ENCODE measurements around the gene NACC2.
"Not testable (repeated sequence)": the region's sequence is repeated elsewhere in the genome, so short reads cannot be mapped to it uniquely, and the experiment has no call there.

The NACC2 gene

DNA sequence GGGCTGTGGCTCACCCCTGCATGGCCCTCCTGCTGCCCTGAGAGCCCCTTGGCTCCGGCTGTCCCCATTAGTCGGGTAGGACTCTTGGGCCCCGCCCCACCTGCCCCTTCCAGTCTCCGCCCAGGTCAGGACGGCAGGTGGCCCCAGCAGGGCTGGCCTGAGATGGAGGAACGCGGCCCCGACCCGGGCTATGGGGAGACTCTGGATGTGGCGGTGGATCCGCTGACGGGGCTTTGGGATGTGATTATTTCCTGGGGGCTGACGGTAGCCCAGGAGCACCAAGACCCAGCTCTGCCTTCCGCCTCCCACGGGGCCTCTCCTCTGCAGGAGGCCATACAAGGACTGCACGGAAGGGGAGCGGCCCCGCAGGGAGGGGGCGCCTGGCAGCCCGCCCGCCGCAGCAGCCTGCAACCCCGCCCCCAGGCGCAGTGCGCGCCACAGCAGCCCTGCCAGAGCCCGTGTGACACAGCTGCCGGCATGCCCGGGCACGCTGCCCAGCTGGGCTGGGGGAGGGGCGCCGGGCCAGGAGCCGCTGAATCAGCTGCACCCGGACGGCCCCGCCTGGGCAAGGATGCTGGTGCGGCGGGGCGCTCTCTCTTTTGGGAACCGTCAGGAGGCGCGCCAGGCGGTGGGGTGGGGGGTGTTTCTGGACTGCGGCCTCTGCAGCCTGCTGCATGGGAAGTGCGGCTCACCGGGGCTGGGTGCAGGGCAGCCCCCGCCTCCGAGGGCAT, 14.4 kb upstream of the NACC2 start:
- peak; percentile 88 for DNase-seq

DNA sequence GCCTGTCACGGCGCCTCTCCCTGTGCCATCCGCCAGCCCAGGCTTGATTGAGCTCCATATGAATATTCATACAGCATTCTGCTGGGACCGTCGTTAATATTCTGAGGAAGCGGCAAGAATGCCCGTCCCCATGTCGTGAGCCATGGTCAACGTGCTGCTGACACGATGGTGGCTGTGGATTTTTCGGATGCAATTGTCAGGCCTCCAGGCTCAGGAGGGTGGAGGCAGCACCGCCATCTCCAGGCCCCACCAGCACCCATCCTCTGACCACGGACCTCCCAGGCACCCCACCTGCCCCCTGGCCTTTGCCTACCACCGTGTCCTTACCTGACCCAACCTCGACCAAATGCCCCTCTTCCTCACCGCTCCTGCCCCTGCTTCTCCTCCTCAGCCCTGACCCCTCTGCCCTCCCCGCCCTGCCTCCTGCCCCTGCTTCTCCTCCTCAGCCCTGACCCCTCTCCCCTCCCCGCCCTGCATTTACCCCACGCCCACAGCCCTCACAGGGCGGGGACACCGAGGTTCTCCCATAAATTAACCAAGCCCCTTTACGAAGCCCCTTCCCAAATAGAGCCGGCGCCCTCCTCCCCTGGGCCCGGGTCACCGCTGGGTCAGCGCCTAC, 13.7 kb upstream of the NACC2 start:
- DNase-seq = no peak

DNA sequence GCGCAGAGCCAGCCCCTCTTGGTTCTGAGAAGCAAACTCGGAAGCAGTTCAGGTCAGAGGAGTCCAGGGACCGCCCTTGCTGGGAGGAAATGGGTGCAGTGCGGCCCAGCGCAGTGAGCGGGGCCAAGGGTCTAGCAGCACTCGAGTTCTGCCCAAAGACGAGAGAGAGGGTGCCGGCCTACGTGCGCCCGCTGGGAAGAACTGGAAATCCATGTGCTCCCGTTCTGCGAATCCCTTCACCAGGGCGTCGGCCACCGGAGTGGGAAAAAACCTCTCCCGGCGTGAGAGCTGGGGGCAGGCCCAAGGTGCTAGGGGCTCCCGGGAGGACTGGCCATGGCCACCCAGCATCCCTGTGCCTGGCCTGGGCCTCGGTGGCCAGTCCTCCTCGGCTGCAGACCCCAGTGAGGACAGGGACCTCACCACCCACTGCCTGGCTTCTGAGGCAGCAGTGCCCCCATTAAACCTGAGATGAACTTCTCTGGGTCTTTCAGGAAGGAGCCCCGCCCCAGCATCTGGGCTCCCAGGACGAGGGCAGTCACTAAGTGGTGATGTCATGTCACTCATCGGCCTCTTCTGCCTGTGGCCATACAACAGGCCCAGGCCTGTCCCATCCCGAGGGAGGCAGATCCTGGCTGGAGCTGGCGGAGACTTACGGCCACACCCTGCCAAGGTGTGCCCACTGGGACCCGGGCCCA, 13.0 kb upstream of the NACC2 start:
- no peak for DNase-seq

DNA sequence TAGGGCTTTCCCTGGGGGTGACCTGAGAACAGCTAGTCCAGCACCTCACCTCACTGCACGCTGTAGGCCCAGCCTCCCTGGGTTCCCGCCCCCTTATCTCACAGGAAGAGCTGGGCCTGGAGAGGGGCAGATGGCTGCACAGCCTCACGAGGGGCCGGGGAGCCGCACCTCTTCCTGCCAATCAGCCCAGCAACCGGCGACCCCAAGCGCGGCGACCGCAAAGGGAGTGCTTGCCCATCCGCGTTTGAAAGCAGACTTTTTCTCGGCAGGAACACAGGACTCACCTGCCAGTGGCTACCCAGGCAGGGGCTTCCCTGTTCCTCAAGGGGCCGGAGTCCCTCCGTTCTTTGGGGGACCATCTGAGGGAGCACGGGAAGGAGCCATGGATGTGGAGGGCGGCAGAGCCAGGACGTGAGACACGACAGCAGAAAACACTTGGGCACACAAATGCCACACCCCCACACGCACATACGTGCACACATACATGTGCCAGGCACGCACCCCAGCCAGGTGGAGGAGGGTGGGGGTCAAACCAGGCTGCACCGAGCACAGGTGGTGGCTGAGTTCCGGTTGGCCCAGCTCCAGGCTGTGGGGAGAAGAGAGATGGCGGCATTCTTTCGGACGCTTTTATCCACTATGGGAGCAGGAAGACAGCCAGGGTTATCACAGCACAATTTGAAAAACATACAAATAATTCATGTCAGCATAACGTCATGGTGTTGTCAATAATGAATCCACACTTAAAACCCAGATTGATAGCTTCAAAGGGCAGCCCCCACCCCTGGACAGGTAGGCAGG, 12.3 kb upstream of the NACC2 start:
- no peak for DNase-seq

DNA sequence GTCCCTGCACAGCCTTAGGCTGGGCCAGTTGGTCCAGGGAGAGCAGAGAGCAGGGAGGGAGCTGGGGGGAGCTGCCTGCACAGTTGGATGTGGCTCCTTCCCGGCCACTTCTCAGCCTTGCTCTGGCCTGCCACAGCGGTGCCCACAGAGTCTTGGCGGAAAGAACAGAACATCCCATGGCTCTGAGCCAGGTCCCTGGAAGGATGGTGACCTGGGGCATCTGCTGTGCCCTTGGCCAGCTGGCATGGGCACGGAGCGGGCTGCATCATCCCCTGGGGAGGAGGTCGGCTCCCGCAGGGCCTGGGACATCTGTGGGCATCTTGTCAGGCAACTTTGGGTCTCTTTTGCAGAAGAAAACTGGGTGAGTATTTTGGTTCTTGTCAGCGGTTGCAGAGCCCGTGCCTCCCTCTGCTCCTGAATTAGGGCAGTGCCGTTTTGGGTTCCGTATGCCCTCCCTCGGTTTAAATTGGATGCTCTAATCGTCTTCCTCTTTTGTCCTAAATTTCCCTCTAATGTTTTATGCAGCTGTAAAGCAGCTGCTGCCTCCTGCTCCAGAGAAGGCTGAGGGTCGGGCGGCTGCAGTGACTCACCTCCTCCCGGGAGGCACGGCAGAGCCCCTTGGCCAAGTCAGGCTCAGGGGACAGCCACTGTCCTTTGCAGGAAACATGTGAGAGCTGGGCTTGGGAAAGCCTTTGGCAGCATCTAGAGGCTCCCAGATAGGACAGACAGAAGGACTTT, 10.5 kb upstream of the NACC2 start:
- DNase-seq = no peak

DNA sequence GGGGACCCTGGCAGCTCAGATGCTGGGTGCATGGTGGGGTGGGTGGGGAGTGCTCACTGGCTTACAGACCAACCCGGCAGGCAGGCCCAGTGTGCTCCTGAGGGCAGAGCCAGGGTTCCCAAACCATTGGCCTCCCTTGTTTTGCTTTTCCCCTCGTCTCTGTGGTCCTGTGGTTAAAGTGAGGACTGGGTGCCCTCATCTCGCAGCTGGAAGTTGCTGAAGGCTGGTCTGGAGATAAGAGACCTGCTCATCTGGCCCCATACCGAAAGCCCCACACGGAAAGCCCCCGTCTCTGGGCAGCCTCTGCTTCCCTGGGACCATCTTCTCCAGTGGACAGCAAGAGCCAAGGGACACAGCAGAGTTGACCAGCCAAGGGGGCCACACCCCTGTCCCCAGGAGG, 9.8 kb upstream of the NACC2 start:
- no peak for DNase-seq

DNA sequence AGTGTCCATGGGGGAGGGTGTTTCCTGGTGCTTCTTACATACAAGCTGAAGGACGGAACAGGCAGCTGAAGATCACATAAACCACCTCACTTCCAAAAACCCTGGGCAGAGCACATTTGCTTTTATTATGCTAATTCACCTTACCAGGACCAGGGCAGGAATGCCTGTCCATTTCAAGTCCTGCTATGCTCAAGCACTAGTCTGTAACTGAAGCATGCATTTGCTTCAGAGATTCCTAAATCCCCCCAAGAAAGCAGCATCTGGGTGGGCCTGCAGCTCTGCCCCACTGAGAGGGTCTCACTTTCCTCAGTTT, 9.4 kb upstream of the NACC2 start:
- DNase-seq = no peak

DNA sequence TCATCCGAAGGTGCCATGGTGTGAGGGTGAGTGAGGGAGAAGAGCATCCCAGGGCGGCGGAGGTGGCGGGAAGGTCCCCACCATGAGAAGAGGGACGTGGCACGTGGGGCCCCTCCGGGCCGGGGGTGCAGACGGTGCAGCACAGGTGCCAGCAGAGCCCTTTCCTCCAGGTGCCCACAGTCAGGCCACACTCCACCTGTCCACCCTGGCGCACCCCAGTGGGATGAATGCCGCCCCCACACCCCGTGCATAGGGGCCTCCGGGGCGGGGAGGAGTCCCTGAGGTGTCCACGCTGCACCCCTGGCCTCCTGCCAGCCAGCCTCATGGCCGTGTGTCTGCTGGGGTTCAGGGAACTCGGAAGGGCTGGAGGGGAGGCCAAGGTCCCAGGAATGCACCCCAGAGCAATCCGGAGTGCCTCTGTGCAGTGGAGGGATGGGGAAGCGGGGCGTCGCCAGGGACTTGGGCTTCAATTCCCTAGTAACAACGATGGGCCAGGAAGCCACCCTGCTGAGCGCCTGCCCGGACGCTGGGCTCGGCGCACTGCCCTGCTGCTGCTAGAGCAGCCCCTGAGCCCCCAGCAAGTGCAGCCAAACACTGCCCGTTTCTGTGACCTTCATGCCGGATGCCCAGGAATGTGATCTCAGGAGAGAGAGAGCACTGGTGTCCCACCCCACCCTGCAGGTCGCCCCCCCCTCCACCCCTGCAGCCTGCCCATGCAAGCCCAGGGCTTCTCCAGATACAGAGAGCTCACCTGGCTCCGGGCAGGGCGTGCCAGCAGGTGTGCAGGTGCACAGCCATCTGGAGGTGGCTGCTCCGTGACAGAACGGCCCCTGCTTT, 8.8 kb upstream of the NACC2 start:
- DNase-seq = no peak

DNA sequence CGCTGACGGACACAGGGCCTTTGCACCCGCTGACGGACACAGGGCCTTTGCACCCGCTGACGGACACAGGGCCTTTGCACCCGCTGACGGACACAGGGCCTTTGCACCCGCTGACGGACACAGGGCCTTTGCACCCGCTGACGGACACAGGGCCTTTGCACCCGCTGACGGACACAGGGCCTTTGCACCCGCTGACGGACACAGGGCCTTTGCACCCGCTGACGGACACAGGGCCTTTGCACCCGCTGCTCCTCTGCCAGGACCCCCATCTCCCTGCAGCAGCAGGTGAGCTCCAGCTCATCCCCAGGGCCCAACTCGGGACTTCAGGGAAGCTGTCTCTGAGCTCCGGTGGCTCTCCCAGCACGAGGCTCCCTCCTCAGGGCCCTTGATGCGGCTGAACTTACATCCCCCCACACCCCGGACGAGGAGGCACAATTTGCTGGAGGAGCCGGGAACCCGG, 6.6 kb upstream of the NACC2 start:
- not testable (repeated sequence) for DNase-seq

DNA sequence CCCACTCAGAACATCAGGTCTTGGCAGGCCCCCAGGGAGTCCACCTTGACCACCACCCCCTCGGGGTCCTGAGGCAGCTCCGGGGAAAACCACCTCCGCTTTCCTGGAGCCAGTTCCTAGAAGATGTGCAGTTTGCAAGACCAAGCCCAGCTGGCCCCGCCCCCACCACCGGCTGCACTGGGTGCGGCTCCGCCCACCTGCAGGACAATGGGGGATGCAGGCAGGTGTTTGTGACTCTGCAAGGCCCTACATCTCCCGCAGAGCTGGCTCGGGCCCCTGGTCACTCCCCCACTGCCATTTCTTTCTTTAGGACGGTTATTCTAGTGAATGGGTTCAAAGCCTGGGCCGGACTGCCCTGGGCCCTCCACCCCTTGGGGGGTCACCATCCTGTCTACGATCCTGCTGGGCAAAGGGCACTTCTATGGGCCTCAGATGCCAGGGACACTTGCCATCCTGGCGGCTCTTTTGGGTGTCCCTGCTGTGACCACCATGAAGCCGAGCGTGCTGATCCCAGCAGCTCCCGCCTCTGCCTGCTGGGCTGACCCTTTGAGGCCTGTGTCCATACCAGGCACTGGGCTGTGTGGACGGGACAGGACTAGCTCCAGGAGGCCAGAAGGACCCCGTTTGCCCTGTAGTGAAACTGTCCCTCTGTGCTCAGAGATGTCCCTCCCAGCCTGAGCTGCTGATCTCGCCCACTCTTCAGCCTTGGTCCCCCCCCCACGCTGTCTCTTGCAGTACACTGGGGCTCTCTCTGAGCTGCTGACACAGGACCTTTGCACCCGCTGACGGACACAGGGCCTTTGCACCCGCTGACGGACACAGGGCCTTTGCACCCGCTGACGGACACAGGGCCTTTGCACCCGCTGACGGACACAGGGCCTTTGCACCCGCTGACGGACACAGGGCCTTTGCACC, 5.9 kb upstream of the NACC2 start:
- DNase-seq = no peak

DNA sequence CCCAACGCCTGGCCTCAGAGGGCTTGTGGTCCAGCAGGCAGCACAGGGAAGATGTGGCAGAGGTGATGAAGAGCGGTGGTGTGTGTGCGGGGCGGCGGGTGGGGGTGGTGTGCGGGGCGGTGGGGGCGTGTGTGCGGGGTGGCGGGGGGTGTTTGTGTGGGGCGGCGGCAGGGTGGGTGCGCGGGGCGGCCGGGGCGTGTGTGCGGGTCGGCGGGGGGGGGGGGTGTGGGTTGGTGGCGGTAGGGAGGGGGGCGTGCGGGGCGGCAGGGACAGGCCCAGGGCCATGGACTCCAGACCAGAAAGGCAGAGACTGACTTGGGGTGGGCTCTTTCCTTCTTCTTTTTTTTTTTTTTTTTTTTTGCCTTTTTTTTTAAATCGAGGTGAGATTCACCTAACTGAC, 4.5 kb upstream of the NACC2 start:
- DNase-seq = no peak

DNA sequence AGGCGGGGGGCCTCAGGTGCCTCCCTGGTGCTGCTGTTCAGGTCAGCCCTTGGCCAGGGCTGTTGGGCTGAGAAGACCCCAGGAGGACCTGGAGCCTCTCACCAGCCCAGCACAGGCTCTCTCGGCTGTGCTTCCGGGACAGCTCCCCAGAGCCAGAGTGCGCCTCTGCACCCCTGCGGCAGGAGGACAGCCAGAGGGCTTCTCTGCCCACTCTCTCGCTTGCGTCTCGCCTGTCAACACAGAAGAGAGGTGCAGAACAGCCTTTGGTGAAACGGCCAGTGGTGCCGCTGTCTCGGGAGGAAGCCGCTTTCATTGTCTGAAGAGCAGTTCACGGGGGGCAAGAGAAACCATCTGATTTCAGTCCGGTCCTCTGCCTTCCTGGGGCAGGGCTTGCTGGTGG, 3.8 kb upstream of the NACC2 start:
- no peak for DNase-seq

DNA sequence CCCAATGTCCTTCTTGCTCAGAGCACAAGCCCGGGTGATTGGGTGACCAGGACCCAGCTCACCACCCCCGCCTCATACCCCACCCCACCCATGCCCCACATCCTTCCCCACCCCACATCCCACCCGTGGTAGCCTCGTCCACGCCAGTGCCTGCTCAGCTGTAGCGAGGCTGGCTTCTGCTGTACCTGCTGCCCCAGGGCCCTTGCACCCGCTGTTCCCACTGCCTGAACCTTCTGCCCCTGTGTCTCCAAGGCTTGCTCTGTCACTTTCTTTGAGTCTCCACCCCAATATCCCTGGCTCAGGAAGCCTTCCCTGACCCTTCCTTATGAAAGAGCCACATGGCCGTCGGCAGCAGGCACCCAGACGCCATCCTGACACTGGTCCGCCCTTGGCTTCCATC, 3.1 kb upstream of the NACC2 start:
- DNase-seq = no peak

DNA sequence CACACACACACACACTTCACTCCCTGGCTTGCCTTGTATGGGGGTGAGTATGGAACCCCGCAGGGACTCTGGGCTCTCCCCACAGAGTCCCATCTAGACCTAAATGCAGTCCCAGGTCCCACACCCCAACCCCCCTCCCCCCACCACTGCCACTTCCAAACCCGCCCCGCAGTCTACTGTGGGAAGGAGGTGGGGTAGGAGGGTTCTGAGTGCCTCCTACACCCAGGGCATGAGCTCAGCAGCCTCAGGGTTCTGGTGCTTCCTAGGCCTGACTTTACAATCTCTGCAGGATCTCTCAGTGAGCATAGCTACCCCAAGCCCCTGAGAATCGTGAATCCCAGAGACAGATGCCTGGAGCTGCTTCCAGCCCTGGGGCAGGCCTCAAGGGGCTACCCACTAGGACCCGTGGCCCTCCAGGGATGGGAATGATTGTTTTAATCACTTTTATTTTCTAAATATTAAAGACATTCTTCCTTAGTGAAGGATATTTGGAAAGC, 1.5 kb upstream of the NACC2 start:
- DNase-seq = no peak

DNA sequence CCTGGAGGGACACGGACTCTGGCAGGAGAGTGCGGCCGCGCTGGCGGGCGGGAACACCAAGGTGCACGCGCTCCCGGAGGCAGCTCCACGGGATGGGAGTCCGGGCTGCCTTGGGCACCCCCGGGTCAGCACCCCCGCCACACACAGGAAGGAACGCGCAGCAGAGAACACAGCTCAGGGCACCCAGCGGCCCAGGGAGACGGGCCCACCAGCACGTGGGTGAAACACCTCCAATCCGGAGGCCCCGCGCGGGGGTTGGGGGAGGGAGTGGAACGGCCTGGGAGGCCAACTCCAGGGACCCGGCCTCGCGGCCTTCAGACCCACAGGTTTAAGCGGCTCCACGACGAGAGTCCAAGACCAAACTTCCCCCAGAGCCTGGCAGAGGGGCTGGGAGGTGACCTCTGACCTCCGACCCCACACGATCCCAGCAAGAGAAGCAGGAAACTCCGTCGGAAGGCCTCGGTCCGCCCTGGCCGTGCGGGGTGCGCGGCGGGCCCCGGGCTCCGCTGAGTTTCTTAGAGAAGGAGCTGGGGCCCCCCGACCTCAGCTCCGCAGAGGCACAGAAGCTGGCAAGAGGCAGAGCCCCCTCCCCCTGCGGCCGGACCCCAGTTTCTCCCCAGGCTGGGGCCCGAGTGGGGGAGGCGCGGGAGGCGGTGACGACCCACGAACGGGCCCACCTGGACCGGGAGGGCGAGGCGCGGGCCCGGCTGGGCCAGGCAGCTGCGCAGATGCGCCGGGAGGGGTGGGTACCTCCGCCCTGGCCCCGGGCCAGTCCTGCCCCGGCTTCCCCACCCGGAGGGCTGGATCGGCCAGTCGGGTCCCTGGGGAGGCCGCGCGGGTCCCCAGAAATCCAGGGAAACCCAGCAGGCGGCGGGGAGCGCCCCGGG, 851 bp downstream of the NACC2 start:
- DNase-seq = peak; percentile 43

DNA sequence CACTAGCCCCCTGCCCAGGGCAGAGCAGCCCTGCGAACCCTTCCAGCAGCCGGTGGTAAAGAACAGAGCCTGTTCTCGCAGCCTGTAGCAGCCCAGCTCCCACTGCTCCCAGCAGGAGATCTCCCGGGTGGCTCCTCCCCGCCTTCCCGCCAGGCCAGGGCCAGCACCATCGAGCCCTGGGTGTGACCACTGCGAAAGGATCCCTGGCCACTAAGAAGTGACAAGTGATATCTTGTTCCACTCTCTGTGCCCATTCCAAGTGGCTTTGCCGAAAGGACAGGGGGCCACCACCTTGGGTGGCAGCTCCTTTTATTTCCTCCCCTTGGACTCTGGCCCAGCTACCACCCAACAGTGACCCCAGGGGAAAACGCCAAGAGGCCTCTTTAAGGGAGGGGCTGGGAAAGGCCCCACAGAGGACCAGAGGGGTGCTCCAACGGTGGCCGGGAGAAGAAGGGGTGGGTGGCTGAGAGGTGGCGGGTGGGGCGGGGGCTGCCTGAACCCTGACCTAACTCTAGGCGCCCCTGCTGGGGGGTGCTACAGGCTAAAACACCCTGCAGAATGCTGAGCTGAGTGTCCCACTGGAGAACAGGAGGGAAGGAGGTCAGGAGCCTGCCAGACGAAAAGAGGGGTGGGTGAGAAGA, 1.6 kb downstream of the NACC2 start:
- DNase-seq = no peak

DNA sequence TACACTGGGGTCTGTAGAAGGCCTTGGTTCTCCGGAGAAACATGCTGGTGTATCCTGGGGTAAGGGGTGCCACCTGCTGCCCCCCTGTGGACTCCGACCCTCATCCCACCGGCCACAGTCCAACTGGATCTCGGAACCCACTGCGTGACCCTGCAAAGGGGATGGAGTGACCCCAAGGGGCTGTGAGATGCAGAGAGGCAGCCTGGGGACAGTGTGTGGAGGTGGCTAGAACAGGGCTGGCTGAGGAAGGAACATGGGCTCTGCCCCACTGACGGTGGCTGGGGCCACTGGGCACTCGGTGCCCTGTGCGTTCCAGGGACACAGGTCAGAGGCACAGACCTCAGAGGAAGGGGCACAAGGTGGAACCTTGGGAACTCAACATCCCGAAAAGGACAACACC, 2.3 kb downstream of the NACC2 start:
- no peak for DNase-seq

DNA sequence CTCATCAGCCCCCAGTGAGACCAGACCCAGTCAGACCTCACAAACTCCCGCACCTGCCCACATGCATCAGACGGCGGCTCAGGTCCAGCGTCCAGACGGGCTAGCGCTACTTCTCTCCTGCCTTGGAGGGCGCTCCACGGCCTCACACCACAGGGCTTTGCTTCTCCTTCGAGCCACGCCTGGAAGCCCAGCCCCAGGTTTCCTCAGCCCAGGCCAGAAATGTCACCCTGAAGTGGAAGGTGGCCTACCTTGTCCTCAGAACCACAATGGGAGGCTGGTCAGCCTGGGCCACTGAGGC, 2.8 kb downstream of the NACC2 start:
- DNase-seq = no peak

All from stimulated activated naive CD4-positive, alpha-beta T cell treated with Interleukin-2 at 50 U/mL for 16 hours (primary cell).